ENCODE results near the gene SENP7.

Gene SENP7

GRCh38 chr3:101433652-101434051, 79.4 kb downstream of the SENP7 start:
- H3K4me3 ChIP-seq (ENCODE audit: low read depth, low read length): no peak overlapping the region
- TF ChIP-seq CTCF (IDR thresholded peaks at IDR 0.05; ENCODE audit: borderline replicate concordance, insufficient read depth, low read depth, low read length): no peak

- no peak for TF ChIP-seq CTCF (IDR thresholded peaks at IDR 0.05; ENCODE audit: borderline replicate concordance, insufficient read depth, low read depth, low read length)
- H3K4me3 ChIP-seq (ENCODE audit: low read depth, low read length): no peak overlapping the region
These were observed 88.8 kb downstream of the SENP7 start for GRCh38 chr3:101423984-101424888.

DNA sequence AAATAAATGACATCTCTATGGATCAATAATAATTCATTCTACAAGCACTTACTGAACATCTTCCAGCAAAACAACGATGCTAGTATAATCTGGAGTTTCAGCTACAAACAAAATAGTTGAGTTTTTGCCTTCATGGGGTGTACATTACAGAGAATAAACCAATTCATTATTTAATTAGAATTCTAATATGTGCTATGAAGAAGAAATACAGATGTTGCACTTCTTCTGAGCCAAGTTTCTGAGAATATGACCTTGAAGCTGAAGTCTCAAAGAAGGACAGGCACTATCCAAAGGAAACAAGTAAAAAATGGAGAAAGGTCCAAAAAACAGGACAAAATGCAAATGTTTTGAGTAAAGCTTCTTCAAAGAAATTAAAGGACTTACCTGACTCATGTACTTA, 94.2 kb downstream of the SENP7 start:
- H3K4me3 ChIP-seq (ENCODE audit: low read depth, low read length): no peak overlapping the region
- no peak for TF ChIP-seq CTCF (IDR thresholded peaks at IDR 0.05; ENCODE audit: borderline replicate concordance, insufficient read depth, low read depth, low read length)

GRCh38 chr3:101414121-101414520, 98.9 kb downstream of the SENP7 start:
- no peak for TF ChIP-seq CTCF (IDR thresholded peaks at IDR 0.05; ENCODE audit: borderline replicate concordance, insufficient read depth, low read depth, low read length)
- H3K4me3 ChIP-seq (ENCODE audit: low read depth, low read length): no peak overlapping the region

DNA sequence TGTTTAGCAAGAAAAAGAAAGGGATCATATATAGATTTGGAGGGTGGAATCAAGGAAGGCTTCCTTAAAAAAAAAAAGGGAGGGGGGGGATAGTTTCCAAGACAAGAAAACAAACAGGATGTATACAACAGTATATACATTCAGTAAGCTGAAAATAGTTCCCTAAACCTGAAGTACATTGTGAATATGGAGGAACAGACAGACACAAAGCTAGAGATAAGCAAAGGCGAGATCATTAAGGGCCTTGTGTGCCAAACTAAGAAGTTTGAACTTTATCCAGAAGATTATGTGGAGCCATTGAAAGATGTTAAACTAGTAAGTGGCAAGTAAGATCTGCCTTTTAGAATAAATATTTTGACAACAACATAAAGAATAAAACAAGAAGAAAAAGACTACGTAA, 99.4 kb downstream of the SENP7 start:
- no peak overlapping the region for H3K4me3 ChIP-seq (ENCODE audit: low read depth, low read length)
- no peak for TF ChIP-seq CTCF (IDR thresholded peaks at IDR 0.05; ENCODE audit: borderline replicate concordance, insufficient read depth, low read depth, low read length)

DNA sequence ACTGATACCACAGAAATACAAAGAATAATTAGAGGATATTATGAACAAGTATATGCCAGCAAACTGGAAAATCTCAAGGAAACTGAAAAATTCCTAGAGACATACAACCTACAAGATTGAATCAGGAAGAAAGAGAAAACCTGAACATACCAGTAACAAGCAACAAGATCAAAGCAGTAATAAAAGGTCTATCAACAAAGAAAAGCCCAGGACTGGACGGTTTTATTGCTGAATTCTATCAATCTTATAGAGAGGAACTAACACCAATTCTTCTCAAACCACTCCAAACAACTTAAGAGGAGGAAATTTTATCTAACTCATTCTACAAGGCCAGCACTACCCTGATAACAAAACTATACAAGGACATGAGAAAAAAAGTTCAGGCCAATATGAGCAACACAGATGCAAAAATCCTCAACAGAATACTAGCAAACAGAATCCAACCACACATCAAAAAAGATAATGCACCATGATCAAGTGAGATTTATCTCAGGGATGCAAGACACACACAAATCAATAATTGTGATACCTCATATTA, 121.5 kb downstream of the SENP7 start:
- H3K4me3 ChIP-seq (ENCODE audit: low read depth, low read length): no peak overlapping the region
- no peak for TF ChIP-seq CTCF (IDR thresholded peaks at IDR 0.05; ENCODE audit: borderline replicate concordance, insufficient read depth, low read depth, low read length)

GRCh38 chr3:101388706-101389105, 124.3 kb downstream of the SENP7 start:
- H3K4me3 ChIP-seq (ENCODE audit: low read depth, low read length): no peak overlapping the region
- no peak for TF ChIP-seq CTCF (IDR thresholded peaks at IDR 0.05; ENCODE audit: borderline replicate concordance, insufficient read depth, low read depth, low read length)

All from GM12875 (cell line).